ENCODE measurements around the gene SLC45A1. TPM values are rescaled to one million over a fixed set of nuclear protein-coding genes. Genes with fewer than 3 reads are reported as not detected.

Gene SLC45A1
- total RNA-seq, 1 experiment from 2014 or later = 0.20 TPM

DNA sequence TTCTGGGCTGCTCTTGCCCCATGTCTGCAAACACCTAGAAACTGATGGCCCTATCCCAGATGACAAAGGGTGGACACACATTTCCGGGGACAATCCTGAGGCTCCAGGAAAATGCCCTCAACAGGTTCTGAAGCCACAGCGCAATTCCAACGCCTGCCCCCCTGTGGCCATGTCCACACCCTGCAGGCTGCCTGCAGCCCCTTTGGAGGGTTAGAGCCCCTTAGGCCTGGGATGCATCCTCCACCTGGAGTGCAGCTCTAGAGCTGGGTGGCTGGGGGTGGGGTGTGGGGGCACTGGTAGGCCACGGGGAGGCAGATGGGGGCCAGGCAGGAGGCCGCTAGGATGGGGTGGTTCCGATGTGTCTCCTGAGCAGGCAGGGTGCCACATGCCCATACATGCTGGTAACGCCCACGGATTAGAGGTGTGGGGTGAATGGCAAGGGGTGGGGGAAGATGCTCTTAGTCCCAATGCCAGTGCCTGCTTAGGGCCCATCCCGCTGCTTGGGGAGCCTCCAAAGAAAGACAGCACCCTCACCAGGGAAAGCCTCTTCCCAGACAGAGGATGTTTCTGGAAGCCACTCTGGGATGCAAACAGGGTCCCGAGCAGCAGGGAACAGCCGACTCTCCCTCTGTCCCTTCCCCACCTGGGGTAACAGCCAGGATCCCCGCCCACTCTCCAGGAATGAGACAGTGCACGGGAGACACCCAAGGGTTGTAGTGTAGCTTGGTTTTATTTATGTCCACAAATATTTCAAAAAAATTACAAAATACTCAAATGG is 34.0 kb downstream of the SLC45A1 start:
- TF ChIP-seq, protein P1, sequence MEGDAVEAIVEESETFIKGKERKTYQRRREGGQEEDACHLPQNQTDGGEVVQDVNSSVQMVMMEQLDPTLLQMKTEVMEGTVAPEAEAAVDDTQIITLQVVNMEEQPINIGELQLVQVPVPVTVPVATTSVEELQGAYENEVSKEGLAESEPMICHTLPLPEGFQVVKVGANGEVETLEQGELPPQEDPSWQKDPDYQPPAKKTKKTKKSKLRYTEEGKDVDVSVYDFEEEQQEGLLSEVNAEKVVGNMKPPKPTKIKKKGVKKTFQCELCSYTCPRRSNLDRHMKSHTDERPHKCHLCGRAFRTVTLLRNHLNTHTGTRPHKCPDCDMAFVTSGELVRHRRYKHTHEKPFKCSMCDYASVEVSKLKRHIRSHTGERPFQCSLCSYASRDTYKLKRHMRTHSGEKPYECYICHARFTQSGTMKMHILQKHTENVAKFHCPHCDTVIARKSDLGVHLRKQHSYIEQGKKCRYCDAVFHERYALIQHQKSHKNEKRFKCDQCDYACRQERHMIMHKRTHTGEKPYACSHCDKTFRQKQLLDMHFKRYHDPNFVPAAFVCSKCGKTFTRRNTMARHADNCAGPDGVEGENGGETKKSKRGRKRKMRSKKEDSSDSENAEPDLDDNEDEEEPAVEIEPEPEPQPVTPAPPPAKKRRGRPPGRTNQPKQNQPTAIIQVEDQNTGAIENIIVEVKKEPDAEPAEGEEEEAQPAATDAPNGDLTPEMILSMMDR (conservative IDR thresholded peaks at IDR 0.05) = peak; percentile 62
- TF ChIP-seq EZH2 (IDR thresholded peaks at IDR 0.05; ENCODE audit: low read depth) = no peak
- Histone ChIP-seq H3K4me1 (replicated peaks; ENCODE audit: insufficient read depth) (no peaks in the 10 kb centered on the region), H3K79me2 (ENCODE audit: low read depth) (no peaks in the 10 kb centered on the region), H2AFZ (no peak overlapping the region), H3F3A (ENCODE audit: insufficient read depth, low read depth) (no peaks in the 10 kb centered on the region), H4K20me1 (ENCODE audit: insufficient read depth) (no peaks in the 10 kb centered on the region), H3K4me2 (no peak overlapping the region), H3K9me2 (ENCODE audit: insufficient read depth) (no peaks in the 10 kb centered on the region), H3K4me3 (no peak overlapping the region), H3K36me3 (ENCODE audit: low read depth) (no peaks in the 10 kb centered on the region), H3K27ac (no peak overlapping the region), H3K9me3 (ENCODE audit: insufficient read depth, low read depth) (no peaks in the 10 kb centered on the region), H3K27me3 (ENCODE audit: insufficient read depth, low read depth) (no peaks in the 10 kb centered on the region)
- CTCF ChIA-PET = no interaction called here
- intact Hi-C loops (cut with micrococcal nuclease; ENCODE audit: unreplicated experiment) = no loop called here
- no peak for DNase-seq
- no TSS peak for BruUV-seq (replicated peaks)
- POLR2A ChIA-PET (ENCODE audit: unreplicated experiment) = interaction anchor here (0.5 kb wide), 1 partner anchor 293 kb away, joined by 4 read pairs; no protein-coding TSS in a partner anchor

DNA sequence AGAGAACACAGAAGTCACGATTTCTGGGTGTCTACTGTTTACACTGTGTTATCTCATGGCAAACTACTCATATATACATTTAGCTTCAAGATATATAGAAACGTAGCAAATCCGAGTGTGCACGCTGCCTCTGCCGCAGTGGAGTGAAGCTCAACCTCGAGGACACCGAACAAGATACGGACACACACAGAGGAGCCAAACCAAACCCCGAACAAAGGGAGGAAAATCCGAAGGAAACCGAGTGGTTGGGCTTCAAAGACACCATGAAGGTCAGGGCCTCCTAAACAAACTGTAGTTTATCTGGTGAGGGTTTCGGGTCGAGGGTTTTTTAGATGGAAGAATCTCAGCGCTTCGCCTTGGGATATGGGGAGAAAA is 34.5 kb downstream of the SLC45A1 start:
- CTCF ChIA-PET = no interaction called here

GRCh38 chr1:8352886-8353785 is 35.2 kb downstream of the SLC45A1 start:
- H3K27me3 ChIP-seq (ENCODE audit: insufficient read depth, low read depth) = no peaks in the 10 kb centered on the region
- BruUV-seq (replicated peaks) = no TSS peak
- ChIA-PET CTCF (no interaction called here), POLR2A (ENCODE audit: unreplicated experiment) (interaction anchor here (0.5 kb wide), 1 partner anchor 294 kb away, joined by 4 read pairs; no protein-coding TSS in a partner anchor)
- H3K27ac ChIP-seq = no peak overlapping the region
- H3K36me3 ChIP-seq (ENCODE audit: low read depth) = no peaks in the 10 kb centered on the region
- H3K4me1 ChIP-seq (replicated peaks; ENCODE audit: insufficient read depth) = no peaks in the 10 kb centered on the region
- intact Hi-C loops (cut with micrococcal nuclease; ENCODE audit: unreplicated experiment) = no loop called here
- no peak overlapping the region for H2AFZ ChIP-seq
- no peak for TF ChIP-seq EZH2 (IDR thresholded peaks at IDR 0.05; ENCODE audit: low read depth)
- TF ChIP-seq, protein P1 (conservative IDR thresholded peaks at IDR 0.05) = no peak
- no peak for DNase-seq
- no peak overlapping the region for H3K4me3 ChIP-seq
- H3K9me2 ChIP-seq (ENCODE audit: insufficient read depth) = no peaks in the 10 kb centered on the region
- no peaks in the 10 kb centered on the region for H4K20me1 ChIP-seq (ENCODE audit: insufficient read depth)
- H3K79me2 ChIP-seq (ENCODE audit: low read depth) = no peaks in the 10 kb centered on the region
- H3F3A ChIP-seq (ENCODE audit: insufficient read depth, low read depth) = no peaks in the 10 kb centered on the region
- H3K4me2 ChIP-seq = no peak overlapping the region
- H3K9me3 ChIP-seq (ENCODE audit: insufficient read depth, low read depth) = no peaks in the 10 kb centered on the region

More for the DNA sequence above, 34.5 kb downstream of the SLC45A1 start:
- Histone ChIP-seq H3K9me3 (ENCODE audit: insufficient read depth, low read depth) (no peaks in the 10 kb centered on the region), H3K4me1 (replicated peaks; ENCODE audit: insufficient read depth) (no peaks in the 10 kb centered on the region), H3K9me2 (ENCODE audit: insufficient read depth) (no peaks in the 10 kb centered on the region), H3K27ac (no peak overlapping the region), H3F3A (ENCODE audit: insufficient read depth, low read depth) (no peaks in the 10 kb centered on the region), H2AFZ (no peak overlapping the region), H3K36me3 (ENCODE audit: low read depth) (no peaks in the 10 kb centered on the region), H3K79me2 (ENCODE audit: low read depth) (no peaks in the 10 kb centered on the region), H4K20me1 (ENCODE audit: insufficient read depth) (no peaks in the 10 kb centered on the region), H3K27me3 (ENCODE audit: insufficient read depth, low read depth) (no peaks in the 10 kb centered on the region), H3K4me2 (no peak overlapping the region), H3K4me3 (no peak overlapping the region)
- no peak for DNase-seq
- TF ChIP-seq, protein P1 (conservative IDR thresholded peaks at IDR 0.05) = no peak
- TF ChIP-seq EZH2 (IDR thresholded peaks at IDR 0.05; ENCODE audit: low read depth) = no peak
- BruUV-seq (replicated peaks) = no TSS peak
- POLR2A ChIA-PET (ENCODE audit: unreplicated experiment) = interaction anchor here (0.5 kb wide), 1 partner anchor 293 kb away, joined by 4 read pairs; no protein-coding TSS in a partner anchor
- intact Hi-C loops (cut with micrococcal nuclease; ENCODE audit: unreplicated experiment) = no loop called here

Measured in PC-9 (cell line).